Measurements from ENCODE around the gene GLIS1. TPM values are rescaled to one million over a fixed set of nuclear protein-coding genes. Genes with fewer than 3 reads are reported as not detected.

Gene GLIS1
- total RNA-seq (under 1 TPM; 0.11 to 0.40 (median 0.14) TPM), polyA plus RNA-seq (under 1 TPM; 0.03 to 0.35 (median 0.21) TPM)
- long read RNA-seq, donor 1: 0 reads
- long read RNA-seq, donor 2: 0 reads

DNA sequence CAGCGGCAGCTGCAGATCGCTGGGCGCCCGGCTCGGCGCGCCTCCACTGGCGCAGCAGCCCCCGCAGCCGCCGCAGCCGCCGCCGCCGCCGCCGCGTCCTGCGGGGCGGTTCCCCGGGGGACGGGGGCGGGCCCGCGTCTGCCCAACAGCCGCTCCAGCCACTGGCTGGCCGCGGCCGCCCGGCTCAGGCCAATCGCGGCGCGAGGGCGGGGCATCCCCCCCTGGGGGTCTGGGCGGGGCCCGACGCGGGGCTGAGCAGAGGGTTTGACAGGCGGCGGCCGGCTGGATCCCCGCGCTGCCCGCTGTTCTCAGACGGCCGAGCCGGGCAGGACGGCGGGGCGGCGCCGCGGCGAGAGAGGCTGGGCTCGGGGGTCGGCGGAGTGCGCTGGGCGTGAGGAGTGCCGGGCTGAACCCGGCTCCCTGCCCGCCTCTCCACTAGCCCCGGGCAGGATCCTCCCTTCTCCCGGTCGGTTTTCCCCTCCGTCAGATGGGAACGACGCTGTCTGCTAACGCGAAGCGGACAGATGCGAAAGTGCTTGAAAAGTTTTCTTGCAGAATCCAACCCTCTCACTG lies at the start of gene GLIS1:
Gene GLIS1 (minus strand): TSS at position 56 of the 573 bp plus-strand sequence. CDS start 1,100 bp downstream, outside the sequence.
- Histone ChIP-seq H3K27ac (no peak within 1 kb of the TSS), H3K4me3 (peak within 1 kb of the TSS; percentile 79), H3K27me3 (ENCODE audit: insufficient read depth in 3 of 3, low read length in 2 of 3) (peaks cover 0 to 62% (median under 1%) of the 10 kb centered on the region in 3 donors), H3K4me1 (peaks cover 12% of the 10 kb centered on the region), H3K9me3 (no peaks in the 10 kb centered on the region), H3K36me3 (ENCODE audit: insufficient read depth in 1 of 2, low read depth in 1 of 2) (no peaks in the 10 kb centered on the region)
- peak; percentile 86 to 88 for DNase-seq
- no peak for TF ChIP-seq CTCF (IDR thresholded peaks at IDR 0.05)
- 0 to 1% (median 1%) methylated on average over 32 to 72 of the region's 73 CpGs for WGBS, 3 donors
- intact Hi-C loops (cut with DNase I): no loop called here
- peak; percentile 97 to 99 (median 99) for ATAC-seq

DNA sequence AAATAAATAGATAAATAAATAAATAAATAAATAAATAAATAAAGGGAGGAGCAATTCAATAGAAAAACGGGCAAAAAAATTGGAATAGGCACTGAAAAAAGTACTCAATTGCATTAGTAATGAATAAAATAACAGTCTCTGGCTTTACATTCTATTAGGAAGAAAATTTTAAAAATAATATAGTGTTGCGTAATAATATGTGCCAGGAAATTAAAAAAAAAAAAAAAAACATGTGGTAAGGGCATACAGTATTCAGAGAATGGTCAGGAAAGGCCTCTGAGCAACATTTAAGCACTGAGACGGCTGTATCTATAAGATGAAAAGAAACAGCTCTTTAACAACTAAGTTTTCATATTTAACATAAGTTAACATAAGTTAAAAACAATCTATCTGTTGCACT lies 48.7 kb upstream of the GLIS1 start:
- 94 to 97% (median 96%) methylated on average over 3 of the region's 3 CpGs for WGBS, 3 donors
- DNase-seq (no peak), ATAC-seq (no peak)
- Histone ChIP-seq H3K4me3 (no peak overlapping the region), H3K27ac (no peak overlapping the region), H3K4me1 (no peaks in the 10 kb centered on the region), H3K27me3 (ENCODE audit: insufficient read depth in 3 of 3, low read length in 2 of 3) (no peaks in the 10 kb centered on the region), H3K9me3 (no peaks in the 10 kb centered on the region), H3K36me3 (ENCODE audit: insufficient read depth in 1 of 2, low read depth in 1 of 2) (peaks cover 6 to 77% of the 10 kb centered on the region in 2 donors)
- no peak for TF ChIP-seq CTCF (IDR thresholded peaks at IDR 0.05)
- intact Hi-C loops (cut with DNase I): no loop called here

- H3K27me3 ChIP-seq (ENCODE audit: insufficient read depth in 3 of 3, low read length in 2 of 3): no peaks in the 10 kb centered on the region
- intact Hi-C loops (cut with DNase I): no loop called here
- WGBS, 3 donors: 97 to 100% (median 99%) methylated on average over 1 of the region's 1 CpG
- no peak for TF ChIP-seq CTCF (IDR thresholded peaks at IDR 0.05)
- no peak overlapping the region for H3K4me3 ChIP-seq
- no peak overlapping the region for H3K27ac ChIP-seq
- H3K36me3 ChIP-seq (ENCODE audit: insufficient read depth in 1 of 2, low read depth in 1 of 2): peaks cover 6 to 58% of the 10 kb centered on the region in 2 donors
- DNase-seq (no peak), ATAC-seq (no peak)
- H3K4me1 ChIP-seq: no peaks in the 10 kb centered on the region
- H3K9me3 ChIP-seq: no peaks in the 10 kb centered on the region
Observed at GRCh38 chr1:53783056-53783455, 44.1 kb upstream of the GLIS1 start.

- DNase-seq: no peak
- no peaks in the 10 kb centered on the region for H3K27me3 ChIP-seq (ENCODE audit: insufficient read depth in 3 of 3, low read length in 2 of 3)
- intact Hi-C loops (cut with DNase I): no loop called here
- TF ChIP-seq CTCF (IDR thresholded peaks at IDR 0.05): no peak
- WGBS, 3 donors: 79 to 93% (median 82%) methylated on average over 3 of the region's 3 CpGs
- no peak for ATAC-seq
- H3K4me1 ChIP-seq: no peaks in the 10 kb centered on the region
- peaks cover 2 to 46% of the 10 kb centered on the region in 2 donors for H3K36me3 ChIP-seq (ENCODE audit: insufficient read depth in 1 of 2, low read depth in 1 of 2)
- no peak overlapping the region for H3K4me3 ChIP-seq
- H3K27ac ChIP-seq: no peak overlapping the region
- no peaks in the 10 kb centered on the region for H3K9me3 ChIP-seq
Observed at GRCh38 chr1:53781654-53782053, 42.7 kb upstream of the GLIS1 start.

DNA sequence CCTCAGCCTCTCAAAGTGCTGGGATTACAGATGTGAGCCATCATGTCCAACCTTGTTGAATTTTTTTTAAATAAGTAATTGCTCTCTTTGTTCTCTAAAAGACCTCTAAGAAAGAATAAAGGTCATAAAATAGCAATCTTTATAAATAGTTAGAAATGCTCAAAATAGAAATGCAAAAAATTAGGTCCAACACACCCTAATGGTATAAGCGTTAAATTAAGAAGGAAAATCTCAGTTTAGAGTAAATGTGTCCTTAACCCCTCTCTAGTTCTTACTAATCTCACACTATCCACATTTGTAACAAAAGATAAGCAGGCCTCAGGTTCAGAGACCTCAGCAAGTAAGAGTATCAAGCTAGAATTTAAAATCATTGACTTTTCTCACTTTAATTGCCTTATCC lies 38.3 kb upstream of the GLIS1 start:
- no peak overlapping the region for H3K27ac ChIP-seq
- no peak for TF ChIP-seq CTCF (IDR thresholded peaks at IDR 0.05)
- H3K36me3 ChIP-seq (ENCODE audit: insufficient read depth in 1 of 2, low read depth in 1 of 2): peaks cover 0 to 13% of the 10 kb centered on the region in 2 donors
- DNase-seq: no peak
- WGBS, 3 donors: 54 to 95% (median 93%) methylated on average over 1 of the region's 1 CpG
- intact Hi-C loops (cut with DNase I): no loop called here
- no peaks in the 10 kb centered on the region for H3K4me1 ChIP-seq
- no peaks in the 10 kb centered on the region for H3K9me3 ChIP-seq
- no peak overlapping the region for H3K4me3 ChIP-seq
- no peaks in the 10 kb centered on the region for H3K27me3 ChIP-seq (ENCODE audit: insufficient read depth in 3 of 3, low read length in 2 of 3)
- ATAC-seq: no peak
